Breast epithelium (tissue), 4 donors: ENCODE measurements around the gene ZNF627. TPM values are rescaled to one million over a fixed set of nuclear protein-coding genes. Genes with fewer than 3 reads are reported as not detected.

Experiments
- DNase-seq, 2 donors: peaks; one replicate each; pipeline ENCODE4 v3.0.0-alpha.2; 2019; ENCODE audit warnings: low spot score in 2 of 2
- H3K27ac ChIP-seq, 2 donors: fragments of 200-600 bp; sonication (generic) in 1 of 2; one replicate each; pipeline ENCODE4 v1.5.1; 2016 to 2019; ENCODE audit warnings: mild to moderate bottlenecking in 1 of 2
- H3K27me3 ChIP-seq, 2 donors: fragments of 200-600 bp; sonication (generic) in 1 of 2; one replicate each; pipeline versions ENCODE4 v1.5.1 to v1.6.0; 2017 to 2019; ENCODE audit warnings: control low read depth in 1 of 2, mild to moderate bottlenecking in 1 of 2
- H3K36me3 ChIP-seq: fragments of 200-600 bp; one replicate; pipeline ENCODE4 v1.5.1; 2019
- H3K4me1 ChIP-seq, 2 donors: fragments of 200-600 bp; sonication (generic); one replicate each; pipeline ENCODE4 v1.5.1; 2016 to 2019; ENCODE audit warnings: control low read depth in 1 of 2
- H3K4me3 ChIP-seq, 3 donors: fragments of 200-600 bp; sonication (generic); 1 replicate in 2 of 3; 2 replicates in 1 of 3; pipeline ENCODE4 v1.5.1; 2016 to 2019; ENCODE audit warnings: mild to moderate bottlenecking in 3 of 3, moderate library complexity in 2 of 3
- H3K9me3 ChIP-seq, 2 donors: fragments of 200-600 bp; sonication (generic) in 1 of 2; one replicate each; pipeline ENCODE4 v1.5.1; 2016 to 2019; ENCODE audit warnings: control low read depth in 1 of 2
- CTCF ChIP-seq, 3 donors: fragments of 450-650 bp; IDR thresholded peaks; one replicate each; pipeline ENCODE4 v1.5.1; 2016 to 2017; ENCODE audit warnings: antibody characterized with exemption in 3 of 3, mild to moderate bottlenecking in 3 of 3, moderate library complexity in 3 of 3
- POLR2A ChIP-seq: fragments of 450-650 bp; IDR thresholded peaks from one replicate; pipeline ENCODE4 v1.6.1; 2016; ENCODE audit warnings: antibody characterized with exemption, mild to moderate bottlenecking, moderate library complexity
- POLR2AphosphoS5 ChIP-seq, 3 donors: sonication (generic); formaldehyde crosslinking; IDR thresholded peaks; one replicate each; pipeline ENCODE4 v1.6.1; 2017; ENCODE audit warnings: antibody characterized with exemption in 3 of 3
- intact Hi-C: fragments of 100-400 bp; cut with DNase I; formaldehyde crosslinking; loops from one replicate; pipeline ENCODE4 v1.15.1; 2023; ENCODE audit warnings: low total_unique reads
- total RNA-seq, 3 donors: library from RNA; depleted of rRNA; stranded (reverse); fragments of >200 nt; gene quantifications; one replicate each; pipeline ENCODE4 v1.1.0, GENCODE V29; 2016

Gene ZNF627
- total RNA-seq, 3 donors from 2014 or later: 8.5 to 35.4 (median 23.3) TPM

- intact Hi-C loops: no loop called here
- TF ChIP-seq CTCF (IDR thresholded peaks at IDR 0.05): no peak
- no peak for TF ChIP-seq POLR2A
- no peak for TF ChIP-seq POLR2AphosphoS5 (IDR thresholded peaks at IDR 0.05)
- H3K4me1 ChIP-seq: no peaks in the 10 kb centered on the region
- no peaks in the 10 kb centered on the region for H3K27me3 ChIP-seq
- no peak for DNase-seq
- no peaks in the 10 kb centered on the region for H3K9me3 ChIP-seq
- no peak overlapping the region for H3K4me3 ChIP-seq
- no peak overlapping the region for H3K27ac ChIP-seq
- H3K36me3 ChIP-seq: no peaks in the 10 kb centered on the region
Measured at GRCh38 chr19:11642902-11643301, 45.6 kb downstream of the ZNF627 start.

GRCh38 chr19:11649941-11650340 lies 52.7 kb downstream of the ZNF627 start:
- H3K27me3 ChIP-seq: no peaks in the 10 kb centered on the region

GRCh38 chr19:11651062-11651461 lies 53.8 kb downstream of the ZNF627 start:
- intact Hi-C loops: no loop called here
- no peak for DNase-seq
- TF ChIP-seq POLR2AphosphoS5 (IDR thresholded peaks at IDR 0.05) (no peak), POLR2A (no peak), CTCF (IDR thresholded peaks at IDR 0.05) (no peak)
- Histone ChIP-seq H3K9me3 (peaks cover 16 to 33% of the 10 kb centered on the region in 2 donors), H3K4me3 (no peak overlapping the region), H3K36me3 (no peaks in the 10 kb centered on the region), H3K27ac (no peak overlapping the region), H3K27me3 (no peaks in the 10 kb centered on the region), H3K4me1 (no peaks in the 10 kb centered on the region)

More at GRCh38 chr19:11649941-11650340, 52.7 kb downstream of the ZNF627 start:
- Histone ChIP-seq H3K4me1 (no peaks in the 10 kb centered on the region), H3K27ac (no peak overlapping the region), H3K4me3 (no peak overlapping the region), H3K9me3 (peaks cover 16 to 33% of the 10 kb centered on the region in 2 donors), H3K36me3 (no peaks in the 10 kb centered on the region)
- intact Hi-C loops: no loop called here
- TF ChIP-seq POLR2A (no peak), POLR2AphosphoS5 (IDR thresholded peaks at IDR 0.05) (no peak), CTCF (IDR thresholded peaks at IDR 0.05) (no peak)
- no peak for DNase-seq

- intact Hi-C loops: no loop called here
- no peaks in the 10 kb centered on the region for H3K4me1 ChIP-seq
Measured at GRCh38 chr19:11652056-11652455, 54.8 kb downstream of the ZNF627 start.

GRCh38 chr19:11652492-11652891 lies 55.2 kb downstream of the ZNF627 start:
- no peak for DNase-seq
- Histone ChIP-seq H3K27me3 (no peaks in the 10 kb centered on the region), H3K4me1 (no peaks in the 10 kb centered on the region), H3K9me3 (peaks cover 16 to 33% of the 10 kb centered on the region in 2 donors), H3K36me3 (no peaks in the 10 kb centered on the region), H3K27ac (no peak overlapping the region), H3K4me3 (no peak overlapping the region)
- intact Hi-C loops: no loop called here
- TF ChIP-seq CTCF (IDR thresholded peaks at IDR 0.05) (no peak), POLR2AphosphoS5 (IDR thresholded peaks at IDR 0.05) (no peak), POLR2A (no peak)

More at GRCh38 chr19:11652056-11652455, 54.8 kb downstream of the ZNF627 start:
- no peak overlapping the region for H3K4me3 ChIP-seq
- TF ChIP-seq POLR2AphosphoS5 (IDR thresholded peaks at IDR 0.05) (no peak), POLR2A (no peak), CTCF (IDR thresholded peaks at IDR 0.05) (no peak)
- no peak overlapping the region for H3K27ac ChIP-seq
- no peaks in the 10 kb centered on the region for H3K36me3 ChIP-seq
- no peaks in the 10 kb centered on the region for H3K27me3 ChIP-seq
- peaks cover 16 to 33% of the 10 kb centered on the region in 2 donors for H3K9me3 ChIP-seq
- DNase-seq: no peak
